ENCODE results near the gene CAMK2N1.

DNA sequence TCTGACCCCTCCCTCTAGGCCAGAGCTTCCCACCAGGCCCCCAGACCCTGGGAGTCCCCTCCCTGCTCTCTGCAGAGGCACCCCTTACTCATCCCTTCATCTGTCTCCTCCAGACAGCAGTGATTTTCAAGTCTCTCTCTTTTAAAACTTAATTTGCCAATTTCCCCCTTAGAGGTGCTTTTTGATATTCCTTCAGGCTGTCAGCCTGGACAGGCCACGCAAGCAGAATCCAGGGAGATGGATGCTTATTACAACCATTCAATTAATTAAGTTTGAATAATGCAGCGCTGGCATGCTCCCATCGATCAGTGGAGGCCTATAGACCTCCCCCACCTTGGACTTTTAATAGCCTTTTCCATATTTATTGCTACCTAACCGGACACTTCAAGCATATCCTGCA is 6.2 kb downstream of the CAMK2N1 start:
- no peak for TF ChIP-seq IRF1 (CRISPR knock-in tag; IDR thresholded peaks at IDR 0.05)
- no peak for TF ChIP-seq OVOL2 (CRISPR knock-in tag; IDR thresholded peaks at IDR 0.05; ENCODE audit: borderline replicate concordance)
- TF ChIP-seq, protein P1, sequence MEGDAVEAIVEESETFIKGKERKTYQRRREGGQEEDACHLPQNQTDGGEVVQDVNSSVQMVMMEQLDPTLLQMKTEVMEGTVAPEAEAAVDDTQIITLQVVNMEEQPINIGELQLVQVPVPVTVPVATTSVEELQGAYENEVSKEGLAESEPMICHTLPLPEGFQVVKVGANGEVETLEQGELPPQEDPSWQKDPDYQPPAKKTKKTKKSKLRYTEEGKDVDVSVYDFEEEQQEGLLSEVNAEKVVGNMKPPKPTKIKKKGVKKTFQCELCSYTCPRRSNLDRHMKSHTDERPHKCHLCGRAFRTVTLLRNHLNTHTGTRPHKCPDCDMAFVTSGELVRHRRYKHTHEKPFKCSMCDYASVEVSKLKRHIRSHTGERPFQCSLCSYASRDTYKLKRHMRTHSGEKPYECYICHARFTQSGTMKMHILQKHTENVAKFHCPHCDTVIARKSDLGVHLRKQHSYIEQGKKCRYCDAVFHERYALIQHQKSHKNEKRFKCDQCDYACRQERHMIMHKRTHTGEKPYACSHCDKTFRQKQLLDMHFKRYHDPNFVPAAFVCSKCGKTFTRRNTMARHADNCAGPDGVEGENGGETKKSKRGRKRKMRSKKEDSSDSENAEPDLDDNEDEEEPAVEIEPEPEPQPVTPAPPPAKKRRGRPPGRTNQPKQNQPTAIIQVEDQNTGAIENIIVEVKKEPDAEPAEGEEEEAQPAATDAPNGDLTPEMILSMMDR (IDR thresholded peaks at IDR 0.05), result no peak
- TF ChIP-seq ATF3 (CRISPR knock-in tag; conservative IDR thresholded peaks at IDR 0.05), result no peak
- no peak for TF ChIP-seq ZBTB43 (CRISPR knock-in tag; IDR thresholded peaks at IDR 0.05)
- no peak for TF ChIP-seq TCF7 (CRISPR knock-in tag; IDR thresholded peaks at IDR 0.05; ENCODE audit: low read depth)
- TF ChIP-seq, protein P2, sequence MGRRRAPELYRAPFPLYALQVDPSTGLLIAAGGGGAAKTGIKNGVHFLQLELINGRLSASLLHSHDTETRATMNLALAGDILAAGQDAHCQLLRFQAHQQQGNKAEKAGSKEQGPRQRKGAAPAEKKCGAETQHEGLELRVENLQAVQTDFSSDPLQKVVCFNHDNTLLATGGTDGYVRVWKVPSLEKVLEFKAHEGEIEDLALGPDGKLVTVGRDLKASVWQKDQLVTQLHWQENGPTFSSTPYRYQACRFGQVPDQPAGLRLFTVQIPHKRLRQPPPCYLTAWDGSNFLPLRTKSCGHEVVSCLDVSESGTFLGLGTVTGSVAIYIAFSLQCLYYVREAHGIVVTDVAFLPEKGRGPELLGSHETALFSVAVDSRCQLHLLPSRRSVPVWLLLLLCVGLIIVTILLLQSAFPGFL (CRISPR knock-in tag; IDR thresholded peaks at IDR 0.05; ENCODE audit: borderline replicate concordance), result no peak
- TF ChIP-seq, protein P3, sequence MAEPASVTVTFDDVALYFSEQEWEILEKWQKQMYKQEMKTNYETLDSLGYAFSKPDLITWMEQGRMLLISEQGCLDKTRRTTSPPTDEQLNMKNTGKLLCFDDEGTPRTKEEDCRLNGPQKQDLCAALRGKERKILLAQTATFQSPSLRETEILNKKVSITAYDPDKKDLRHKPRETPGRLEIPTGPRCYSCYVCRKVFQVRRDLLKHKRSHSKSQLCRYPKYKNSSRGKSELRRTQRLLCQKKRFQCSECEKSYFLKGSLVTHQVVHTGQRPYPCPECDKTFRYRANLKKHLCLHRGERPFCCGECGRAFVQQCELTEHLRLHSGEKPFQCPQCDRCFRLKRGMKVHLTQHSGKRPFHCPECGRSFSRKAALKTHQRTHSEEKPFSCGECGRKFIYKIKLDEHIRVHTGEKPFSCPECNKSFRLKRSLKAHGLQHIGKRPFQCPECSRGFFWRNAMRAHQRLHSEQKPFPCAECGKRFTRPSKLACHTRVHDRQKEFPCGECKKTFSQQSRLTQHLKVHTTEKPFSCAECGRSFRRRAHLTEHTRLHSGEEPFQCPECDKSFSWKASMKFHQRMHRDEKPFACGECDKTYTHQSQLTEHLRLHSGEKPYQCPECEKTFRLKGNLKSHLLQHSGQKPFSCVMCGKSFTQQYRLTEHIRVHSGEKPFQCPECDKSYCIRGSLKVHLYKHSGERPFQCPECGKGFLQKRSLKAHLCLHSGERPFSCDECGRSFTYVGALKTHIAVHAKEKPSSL (CRISPR knock-in tag; conservative IDR thresholded peaks at IDR 0.05), result no peak
- TF ChIP-seq ZSCAN18 (CRISPR knock-in tag; IDR thresholded peaks at IDR 0.05), result no peak
- no peak for TF ChIP-seq JUN (CRISPR knock-in tag; IDR thresholded peaks at IDR 0.05)

Data from WTC11 (cell line).